ENCODE results near the gene DCUN1D3.

GRCh38 chr16:20931066-20931600 lies 31.0 kb upstream of the DCUN1D3 start:
- TF ChIP-seq EZH2 (IDR thresholded peaks at IDR 0.05; ENCODE audit: low read length): no peak
- TF ChIP-seq CTCF (optimal IDR thresholded peaks at IDR 0.05 in 1 of 3, IDR thresholded peaks at IDR 0.05 in 1 of 3, conservative IDR thresholded peaks at IDR 0.05 in 1 of 3; ENCODE audit: extremely low read depth in 1 of 3, insufficient read depth in 2 of 3, low read length in 3 of 3): no peak

Data from keratinocyte (primary cell).